Naive thymus-derived CD8-positive, alpha-beta T cell (primary cell): Measurements from ENCODE around the gene IL31. TPM values are rescaled to one million over a fixed set of nuclear protein-coding genes. Genes with fewer than 3 reads are reported as not detected.

Experiments
- ATAC-seq, 2 donors: fragments of 150-1000 bp; cut with Tn5 transposase in 1 of 2; sonication (Bioruptor Pico), chemical (Tn5 transposase) in 1 of 2; 1 replicate in 1 of 2; 2 replicates in 1 of 2; pipeline ENCODE4 v1.10.0; 2021; ENCODE audit warnings: mild to moderate bottlenecking in 2 of 2, moderate library complexity in 2 of 2
- POLR2A ChIA-PET: fragments of 350-600 bp; sonication (Branson Sonifier 250); formaldehyde crosslinking; loops from one replicate; lab custom pipeline; 2021; ENCODE audit warnings: antibody characterized with exemption; lab: Charles Lee
- DNase-seq, 10 donors: peaks; one replicate each; pipeline versions ENCODE4 v3.0.0 to v3.0.0-alpha.2; 2020 to 2022
- H3K27ac Mint-ChIP-seq, 10 donors: one replicate each; pipeline ENCODE4 v1.8.0; 2020 to 2022; ENCODE audit warnings: mild to moderate bottlenecking in 10 of 10, mixed read lengths in 10 of 10, moderate library complexity in 4 of 10, inconsistent platforms in 1 of 10
- H3K27me3 Mint-ChIP-seq, 5 donors: one replicate each; pipeline ENCODE4 v1.8.0; 2021 to 2022; ENCODE audit warnings: mixed read lengths in 5 of 5
- H3K36me3 Mint-ChIP-seq, 3 donors: one replicate each; pipeline ENCODE4 v1.8.0; 2020 to 2022; ENCODE audit warnings: mixed read lengths in 3 of 3, mild to moderate bottlenecking in 2 of 3, inconsistent platforms in 1 of 3
- H3K4me1 Mint-ChIP-seq, 4 donors: one replicate each; pipeline ENCODE4 v1.8.0; 2021 to 2022; ENCODE audit warnings: mixed read lengths in 4 of 4
- H3K4me3 Mint-ChIP-seq, 10 donors: one replicate each; pipeline ENCODE4 v1.8.0; 2020 to 2022; ENCODE audit warnings: mild to moderate bottlenecking in 10 of 10, mixed read lengths in 10 of 10, moderate library complexity in 6 of 10, inconsistent platforms in 1 of 10
- H3K9me3 Mint-ChIP-seq, 9 donors: one replicate each; pipeline ENCODE4 v1.8.0; 2020 to 2022; ENCODE audit warnings: mixed read lengths in 9 of 9, mild to moderate bottlenecking in 3 of 9, inconsistent platforms in 1 of 9, moderate library complexity in 1 of 9
- polyA plus RNA-seq, 3 donors: library from polyadenylated mRNA; unstranded; fragments of 300-500 nt; fragmentation: Illumina TruSeq; gene quantifications; one replicate each; pipeline ENCODE4 v1.2.3, GENCODE V29; 2021
- total RNA-seq, 8 experiments: library from RNA in 2 of 8; stranded (reverse) in 2 of 8; gene quantifications; one replicate each; pipeline ENCODE4 v1.2.3 and lab custom pipeline; 2021 to 2026

IL31 gene
- total and polyA plus RNA-seq, 5 experiments from 2014 or later, result not detected

GRCh38 chr12:122168492-122168891, 5.5 kb downstream of the IL31 start:
- ATAC-seq (no peak), DNase-seq (no peak)
- Mint-ChIP-seq H3K9me3 (no peaks in the 10 kb centered on the region), H3K4me1 (peaks cover 0 to 4% (median 0%) of the 10 kb centered on the region in 4 donors), H3K36me3 (no peaks in the 10 kb centered on the region), H3K27ac (no peak overlapping the region), H3K27me3 (no peaks in the 10 kb centered on the region), H3K4me3 (no peak overlapping the region)
- POLR2A ChIA-PET, result interaction anchor here (0.6 kb wide), 1 partner anchor 1627 kb away, joined by 3 read pairs; no protein-coding TSS in a partner anchor

GRCh38 chr12:122167356-122167925, 6.6 kb downstream of the IL31 start:
- H3K4me3 Mint-ChIP-seq, result peak overlapping the region in 1 of 10 donors; percentile 50

GRCh38 chr12:122166422-122167349, 7.3 kb downstream of the IL31 start:
- H3K36me3 Mint-ChIP-seq, result no peaks in the 10 kb centered on the region

More at GRCh38 chr12:122167356-122167925, 6.6 kb downstream of the IL31 start:
- Mint-ChIP-seq H3K4me1 (peaks cover 0 to 10% (median 4%) of the 10 kb centered on the region in 4 donors), H3K27me3 (no peaks in the 10 kb centered on the region), H3K9me3 (no peaks in the 10 kb centered on the region), H3K36me3 (no peaks in the 10 kb centered on the region), H3K27ac (peak overlapping the region in 1 of 10 donors; percentile 83)
- ATAC-seq (no peak), DNase-seq (no peak)
- POLR2A ChIA-PET, result no interaction called here

GRCh38 chr12:122162976-122163375, 11.0 kb downstream of the IL31 start:
- H3K27ac Mint-ChIP-seq, result peak overlapping the region in 1 of 10 donors; percentile 76
- peaks cover 0 to 5% (median 0%) of the 10 kb centered on the region in 3 donors for H3K36me3 Mint-ChIP-seq
- peaks cover 2 to 17% (median 13%) of the 10 kb centered on the region in 4 donors for H3K4me1 Mint-ChIP-seq
- no peaks in the 10 kb centered on the region for H3K27me3 Mint-ChIP-seq
- POLR2A ChIA-PET, result no interaction called here
- peak overlapping the region in 2 of 10 donors; percentile 33 to 45 for H3K4me3 Mint-ChIP-seq
- no peaks in the 10 kb centered on the region for H3K9me3 Mint-ChIP-seq
- ATAC-seq (no peak), DNase-seq (no peak)

More at GRCh38 chr12:122166422-122167349, 7.3 kb downstream of the IL31 start:
- H3K27me3 Mint-ChIP-seq, result no peaks in the 10 kb centered on the region
- no peak for DNase-seq
- ATAC-seq, result no peak
- H3K4me1 Mint-ChIP-seq, result peaks cover 2 to 16% (median 11%) of the 10 kb centered on the region in 4 donors
- H3K27ac Mint-ChIP-seq, result peak overlapping the region in 3 of 10 donors; percentile 29 to 83 (median 41)
- POLR2A ChIA-PET, result interaction anchor here (0.6 to 0.7 kb wide), 3 partner anchors 23 to 789 kb away, joined by 4 to 6 read pairs (median 5); no protein-coding TSS in a partner anchor
- no peaks in the 10 kb centered on the region for H3K9me3 Mint-ChIP-seq
- H3K4me3 Mint-ChIP-seq, result peak overlapping the region in 2 of 10 donors; percentile 29 to 50

GRCh38 chr12:122161682-122162081, 12.3 kb downstream of the IL31 start:
- ATAC-seq (no peak), DNase-seq (peak in 2 of 10 donors; percentile 16 to 27)
- peaks cover 0 to 5% (median 0%) of the 10 kb centered on the region in 3 donors for H3K36me3 Mint-ChIP-seq
- H3K4me3 Mint-ChIP-seq, result peak overlapping the region in 2 of 10 donors; percentile 15 to 56
- POLR2A ChIA-PET, result no interaction called here
- no peaks in the 10 kb centered on the region for H3K9me3 Mint-ChIP-seq
- no peaks in the 10 kb centered on the region for H3K27me3 Mint-ChIP-seq
- peak overlapping the region in 3 of 10 donors; percentile 46 to 76 (median 74) for H3K27ac Mint-ChIP-seq
- peaks cover 2 to 16% (median 13%) of the 10 kb centered on the region in 4 donors for H3K4me1 Mint-ChIP-seq

DNA sequence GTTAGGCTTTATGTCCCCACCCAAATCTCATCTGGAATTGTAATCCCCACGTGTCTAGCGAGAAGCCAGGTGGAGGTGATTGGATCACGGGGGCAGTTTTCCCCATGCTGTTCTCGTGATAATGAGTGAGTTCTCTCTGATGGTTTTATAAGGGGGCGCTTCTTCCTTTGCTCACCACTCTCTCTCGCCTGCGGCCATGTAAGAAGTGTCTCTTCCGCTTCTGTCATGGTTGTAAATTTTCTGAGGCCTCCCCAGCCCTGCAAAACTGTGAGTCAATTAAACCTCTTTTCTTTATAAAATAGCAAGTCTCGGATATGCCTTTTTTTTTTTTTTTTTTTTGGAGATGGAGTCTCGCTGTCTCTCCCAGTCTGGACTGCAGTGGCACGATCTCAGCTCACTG, 13.3 kb downstream of the IL31 start:
- Mint-ChIP-seq H3K36me3 (peaks cover 0 to 10% (median 0%) of the 10 kb centered on the region in 3 donors), H3K27ac (peak overlapping the region in 1 of 10 donors; percentile 14), H3K4me1 (peaks cover 2 to 16% (median 13%) of the 10 kb centered on the region in 4 donors), H3K4me3 (no peak overlapping the region), H3K9me3 (no peaks in the 10 kb centered on the region), H3K27me3 (no peaks in the 10 kb centered on the region)
- ATAC-seq (no peak), DNase-seq (no peak)
- POLR2A ChIA-PET, result no interaction called here

DNA sequence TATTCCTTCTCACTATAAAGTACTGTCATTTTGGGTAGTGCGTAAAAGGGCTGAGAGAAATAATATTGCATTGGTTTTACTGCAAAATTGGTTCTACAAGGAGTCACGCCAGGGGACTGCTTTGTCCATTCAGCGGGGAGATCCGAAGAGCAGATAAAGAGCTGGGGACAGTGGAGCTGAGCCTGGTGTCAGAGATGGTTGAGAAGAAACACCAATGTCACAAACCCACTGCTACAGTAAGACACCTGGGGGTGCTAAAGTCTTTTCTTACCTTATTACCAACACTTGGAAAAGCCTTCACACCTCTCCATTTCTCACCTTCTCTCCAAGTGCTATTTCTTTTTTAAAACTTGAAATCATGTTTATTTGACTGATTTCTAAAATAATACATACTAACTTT, 14.1 kb downstream of the IL31 start:
- H3K9me3 Mint-ChIP-seq, result no peaks in the 10 kb centered on the region
- peaks cover 0 to 12% (median 0%) of the 10 kb centered on the region in 3 donors for H3K36me3 Mint-ChIP-seq
- ATAC-seq, result no peak
- H3K27me3 Mint-ChIP-seq, result no peaks in the 10 kb centered on the region
- POLR2A ChIA-PET, result no interaction called here
- H3K27ac Mint-ChIP-seq, result peak overlapping the region in 1 of 10 donors; percentile 43
- no peak overlapping the region for H3K4me3 Mint-ChIP-seq
- no peak for DNase-seq
- H3K4me1 Mint-ChIP-seq, result peaks cover 2 to 16% (median 12%) of the 10 kb centered on the region in 4 donors

DNA sequence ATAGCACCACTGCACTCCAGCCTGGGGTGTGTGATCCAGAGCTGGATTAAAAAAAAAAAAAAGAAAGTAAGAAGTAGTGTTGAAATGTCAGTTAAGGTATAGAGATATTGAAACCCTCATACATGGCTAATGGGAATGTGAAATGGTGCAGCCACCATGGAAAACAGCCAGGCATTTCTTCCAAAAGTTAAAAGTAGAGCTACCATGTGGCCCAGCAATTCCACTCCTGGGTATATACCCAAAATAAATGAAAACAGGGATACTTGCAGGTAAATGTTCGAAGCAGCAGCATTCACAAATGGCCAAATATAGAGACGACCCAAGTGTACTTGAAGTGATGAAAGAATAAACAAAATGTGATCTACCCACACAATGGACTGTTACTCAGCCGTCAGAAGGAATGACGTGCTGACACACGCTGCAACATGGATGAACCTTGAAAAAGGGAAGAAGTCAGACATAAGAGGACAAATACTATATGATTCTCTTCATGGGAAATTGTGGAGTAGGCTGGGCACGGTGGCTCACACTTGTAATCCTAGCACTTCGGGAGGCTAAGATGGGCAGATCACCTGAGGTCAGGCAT, 15.2 kb downstream of the IL31 start:
- H3K27ac Mint-ChIP-seq, result no peak overlapping the region
- ATAC-seq (no peak), DNase-seq (no peak)
- H3K9me3 Mint-ChIP-seq, result no peaks in the 10 kb centered on the region
- H3K4me3 Mint-ChIP-seq, result no peak overlapping the region
- no peaks in the 10 kb centered on the region for H3K27me3 Mint-ChIP-seq
- H3K4me1 Mint-ChIP-seq, result peaks cover 2 to 16% (median 11%) of the 10 kb centered on the region in 4 donors
- POLR2A ChIA-PET, result no interaction called here
- H3K36me3 Mint-ChIP-seq, result peaks cover 0 to 12% (median 0%) of the 10 kb centered on the region in 3 donors

- H3K27me3 Mint-ChIP-seq, result no peaks in the 10 kb centered on the region
- peaks cover 0 to 2% (median under 1%) of the 10 kb centered on the region in 4 donors for H3K4me1 Mint-ChIP-seq
- H3K36me3 Mint-ChIP-seq, result peaks cover 0 to 10% (median 0%) of the 10 kb centered on the region in 3 donors
- peak overlapping the region in 1 of 10 donors; percentile 53 for H3K27ac Mint-ChIP-seq
- ATAC-seq, result no peak
- no peak for DNase-seq
- H3K9me3 Mint-ChIP-seq, result no peaks in the 10 kb centered on the region
- H3K4me3 Mint-ChIP-seq, result no peak overlapping the region
- POLR2A ChIA-PET, result no interaction called here
Observed at GRCh38 chr12:122155705-122156104, 18.3 kb downstream of the IL31 start.

DNA sequence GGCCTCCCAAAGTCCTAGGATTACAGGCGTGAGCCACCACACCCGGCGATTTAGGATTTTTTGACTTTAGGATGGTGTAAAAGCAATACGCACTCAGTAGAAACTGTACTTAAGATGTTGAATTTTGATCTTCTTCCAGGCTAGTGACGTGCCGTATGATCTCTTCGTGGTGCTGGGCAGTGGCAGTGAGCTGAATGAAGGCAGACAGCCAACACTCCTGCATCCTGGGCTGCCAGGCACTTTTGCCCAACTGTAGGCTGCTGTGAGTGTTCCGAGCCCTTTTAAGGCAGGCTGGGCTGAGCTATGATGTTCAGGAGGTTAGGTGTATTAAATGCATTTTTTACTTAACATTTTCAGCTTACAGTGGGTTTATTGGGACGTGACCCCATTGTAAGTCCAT, 21.3 kb downstream of the IL31 start:
- H3K4me1 Mint-ChIP-seq, result peaks cover 0 to 9% (median 4%) of the 10 kb centered on the region in 4 donors
- H3K36me3 Mint-ChIP-seq, result peaks cover 0 to 7% (median 0%) of the 10 kb centered on the region in 3 donors

GRCh38 chr12:122150127-122150681, 23.8 kb downstream of the IL31 start:
- POLR2A ChIA-PET, result no interaction called here
- Mint-ChIP-seq H3K9me3 (no peaks in the 10 kb centered on the region), H3K4me3 (no peak overlapping the region), H3K36me3 (peaks cover 0 to 4% (median 0%) of the 10 kb centered on the region in 3 donors), H3K4me1 (peaks cover 0 to 10% (median 6%) of the 10 kb centered on the region in 4 donors), H3K27ac (peak overlapping the region in 4 of 10 donors; percentile 13 to 41 (median 27)), H3K27me3 (no peaks in the 10 kb centered on the region)
- no peak for ATAC-seq
- DNase-seq, result no peak

More for the DNA sequence above, 21.3 kb downstream of the IL31 start:
- Mint-ChIP-seq H3K4me3 (no peak overlapping the region), H3K27ac (no peak overlapping the region), H3K9me3 (no peaks in the 10 kb centered on the region), H3K27me3 (no peaks in the 10 kb centered on the region)
- POLR2A ChIA-PET, result no interaction called here
- ATAC-seq (no peak), DNase-seq (no peak)

DNA sequence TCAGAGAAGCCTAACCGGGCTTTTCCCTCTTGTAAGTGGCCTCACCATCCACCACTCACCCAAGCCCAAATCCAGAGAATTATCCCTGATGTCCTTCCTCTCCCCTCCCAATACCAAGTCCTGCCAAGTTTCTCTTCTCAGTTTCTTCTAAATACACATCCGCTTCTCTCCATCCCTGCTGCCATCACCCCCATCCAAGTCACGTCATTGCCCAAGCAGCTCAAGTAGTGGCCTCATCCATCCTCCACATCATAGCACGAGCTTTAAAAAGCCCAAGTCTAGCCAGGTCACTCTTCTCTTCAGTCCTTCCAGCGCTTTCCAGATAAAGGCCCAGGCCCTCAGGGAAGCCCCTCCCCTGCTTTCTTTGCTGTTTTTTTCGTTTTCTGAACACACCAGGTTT, 25.4 kb downstream of the IL31 start:
- Mint-ChIP-seq H3K27ac (peak overlapping the region in 6 of 10 donors; percentile 23 to 70 (median 60)), H3K4me3 (no peak overlapping the region), H3K27me3 (no peaks in the 10 kb centered on the region), H3K36me3 (peaks cover 0 to 12% (median 0%) of the 10 kb centered on the region in 3 donors), H3K9me3 (no peaks in the 10 kb centered on the region), H3K4me1 (peaks cover 0 to 10% (median 8%) of the 10 kb centered on the region in 4 donors)
- no peak for DNase-seq
- POLR2A ChIA-PET, result interaction anchor here (1.5 kb wide), 1 partner anchor 77 kb away, joined by 3 read pairs; the partner anchor contains the start of gene DIABLO
- no peak for ATAC-seq
